Uterus (tissue), 4 donors: ENCODE data around the gene IL15. TPM values are rescaled to one million over a fixed set of nuclear protein-coding genes. Genes with fewer than 3 reads are reported as not detected.
"Not testable (repeated sequence)": the region's sequence is repeated elsewhere in the genome, so short reads cannot be mapped to it uniquely, and the experiment has no call there.

Source experiments
- DNase-seq, 2 donors: peaks; one replicate each; pipeline ENCODE4 v3.0.0-alpha.2; 2019 to 2020
- H3K27ac ChIP-seq, 2 donors: fragments of 200-600 bp; sonication (generic); 1 replicate in 1 of 2; 2 replicates in 1 of 2; pipeline ENCODE4 v1.5.1; 2016 to 2018
- H3K27me3 ChIP-seq, 2 donors: fragments of 200-600 bp; sonication (generic); one replicate each; pipeline ENCODE4 v1.5.1; 2018 to 2019; ENCODE audit warnings: control low read depth in 1 of 2
- H3K36me3 ChIP-seq, 2 donors: fragments of 200-600 bp; sonication (generic); one replicate each; pipeline ENCODE4 v1.5.1; 2019; ENCODE audit warnings: control low read depth in 1 of 2
- H3K4me1 ChIP-seq, 2 donors: fragments of 200-600 bp; sonication (generic); one replicate each; pipeline ENCODE4 v1.5.1; 2018 to 2019; ENCODE audit warnings: control low read depth in 1 of 2
- H3K4me3 ChIP-seq, 2 donors: fragments of 200-600 bp; sonication (generic); 1 replicate in 1 of 2; 2 replicates in 1 of 2; pipeline ENCODE4 v1.5.1; 2018 to 2019; ENCODE audit warnings: mild to moderate bottlenecking in 1 of 2
- H3K9me3 ChIP-seq, 2 donors: fragments of 200-600 bp; sonication (generic); one replicate each; pipeline ENCODE4 v1.5.1; 2019; ENCODE audit warnings: control low read depth in 1 of 2
- CTCF ChIP-seq, 4 experiments: fragments of 200-600 bp in 2 of 4; fragments of 450-650 bp in 2 of 4; sonication (generic) in 2 of 4; IDR thresholded peaks; one replicate each; pipeline ENCODE4 v1.5.1; 2016 to 2019; ENCODE audit warnings: antibody characterized with exemption in 4 of 4, mild to moderate bottlenecking in 2 of 4, moderate library complexity in 1 of 4
- POLR2A ChIP-seq, 2 donors: fragments of 450-650 bp; IDR thresholded peaks; one replicate each; pipeline ENCODE4 v1.6.1; 2016; ENCODE audit warnings: antibody characterized with exemption in 2 of 2, mild to moderate bottlenecking in 1 of 2, moderate library complexity in 1 of 2
- intact Hi-C: fragments of 100-400 bp; cut with DNase I; formaldehyde crosslinking; loops from one replicate; pipeline ENCODE4 v1.15.1; 2023; ENCODE audit warnings: low total_unique reads
- total RNA-seq, 4 donors: library from RNA; depleted of rRNA in 3 of 4; stranded (reverse); fragments of >200 nt in 3 of 4; gene quantifications; one replicate each; pipeline versions ENCODE4 v1.1.0 to v1.2.4, GENCODE V29; 2014 to 2023
- donor health status: DM: yes; HTN: yes; CAD: no.

Gene IL15
- total RNA-seq, 4 donors from 2014 or later = 2.3 to 9.8 (median 5.1) TPM

- H3K36me3 ChIP-seq = no peaks in the 10 kb centered on the region
- no peak for DNase-seq
- H3K27me3 ChIP-seq = no peaks in the 10 kb centered on the region
- intact Hi-C loops = no loop called here
- no peak for TF ChIP-seq POLR2A (IDR thresholded peaks at IDR 0.05)
- no peak for TF ChIP-seq CTCF (IDR thresholded peaks at IDR 0.05)
- no peaks in the 10 kb centered on the region for H3K9me3 ChIP-seq
- H3K4me3 ChIP-seq = no peak overlapping the region
- H3K27ac ChIP-seq = no peak overlapping the region
- H3K4me1 ChIP-seq = no peaks in the 10 kb centered on the region
These were observed 103.3 kb downstream of the IL15 start for GRCh38 chr4:141739636-141740035.

GRCh38 chr4:141746026-141746425 is 109.6 kb downstream of the IL15 start:
- Histone ChIP-seq H3K4me1 (no peaks in the 10 kb centered on the region), H3K27ac (no peak overlapping the region), H3K27me3 (no peaks in the 10 kb centered on the region), H3K4me3 (no peak overlapping the region), H3K9me3 (no peaks in the 10 kb centered on the region), H3K36me3 (no peaks in the 10 kb centered on the region)
- TF ChIP-seq CTCF (IDR thresholded peaks at IDR 0.05) (no peak), POLR2A (IDR thresholded peaks at IDR 0.05) (no peak)
- DNase-seq = no peak
- intact Hi-C loops = no loop called here

GRCh38 chr4:141751806-141752205 is 115.4 kb downstream of the IL15 start:
- H3K4me3 ChIP-seq, intact Hi-C loops, DNase-seq: not testable (repeated sequence)

GRCh38 chr4:141757287-141757686 is 120.9 kb downstream of the IL15 start:
- Histone ChIP-seq H3K36me3 (no peaks in the 10 kb centered on the region), H3K9me3 (no peaks in the 10 kb centered on the region), H3K4me3 (no peak overlapping the region), H3K27me3 (no peaks in the 10 kb centered on the region), H3K4me1 (no peaks in the 10 kb centered on the region), H3K27ac (no peak overlapping the region)
- DNase-seq = no peak
- no peak for TF ChIP-seq POLR2A (IDR thresholded peaks at IDR 0.05)
- intact Hi-C loops = no loop called here

More at GRCh38 chr4:141751806-141752205, 115.4 kb downstream of the IL15 start:
- H3K36me3 ChIP-seq, H3K9me3 ChIP-seq, H3K27me3 ChIP-seq, H3K27ac ChIP-seq, H3K4me1 ChIP-seq: not testable (repeated sequence)

- DNase-seq = no peak
- Histone ChIP-seq H3K36me3 (no peaks in the 10 kb centered on the region), H3K4me1 (no peaks in the 10 kb centered on the region), H3K9me3 (no peaks in the 10 kb centered on the region), H3K4me3 (no peak overlapping the region), H3K27me3 (no peaks in the 10 kb centered on the region), H3K27ac (no peak overlapping the region)
- TF ChIP-seq POLR2A (IDR thresholded peaks at IDR 0.05) (no peak), CTCF (IDR thresholded peaks at IDR 0.05) (no peak)
- intact Hi-C loops = no loop called here
These were observed 123.5 kb downstream of the IL15 start for GRCh38 chr4:141759796-141760425.

GRCh38 chr4:141761926-141762325 is 125.5 kb downstream of the IL15 start:
- DNase-seq = no peak
- Histone ChIP-seq H3K27ac (no peak overlapping the region), H3K4me1 (no peaks in the 10 kb centered on the region), H3K9me3 (no peaks in the 10 kb centered on the region), H3K27me3 (no peaks in the 10 kb centered on the region), H3K36me3 (no peaks in the 10 kb centered on the region), H3K4me3 (no peak overlapping the region)
- TF ChIP-seq POLR2A (IDR thresholded peaks at IDR 0.05) = no peak
- TF ChIP-seq CTCF (IDR thresholded peaks at IDR 0.05) = no peak
- intact Hi-C loops = no loop called here
